K562 (cell line): ENCODE measurements around the gene ATP10B. TPM values are rescaled to one million over a fixed set of nuclear protein-coding genes. Genes with fewer than 3 reads are reported as not detected.

Experiments
- ATAC-seq: fragments of 200-7000 bp; cut with Tn5 transposase; 3 replicates; pipeline ENCODE4 v1.9.1; 2020; ENCODE audit warnings: moderate library complexity
- BruUV-seq: library from RNA; stranded (reverse); fragments of 400-500 nt; replicated peaks from 2 replicates; lab custom pipeline; 2021; lab: Mats Ljungman, UMichigan
- CTCF ChIA-PET: fragments of 300-600 bp; formaldehyde crosslinking; extraction: SDS; loops from one replicate; lab custom pipeline; 2021; ENCODE audit warnings: low intra/inter-chr PET ratio; lab: Yijun Ruan, JAX
- POLR2A ChIA-PET: fragments of 300-600, 350-650 bp; sonication (Branson Sonifier 250); formaldehyde crosslinking; extraction: SDS; loops from one replicate; lab custom pipeline; 2021; ENCODE audit warnings: antibody characterized with exemption, inconsistent platforms; lab: Yijun Ruan, JAX
- DNase-seq, 4 experiments: peaks; one replicate each; pipeline versions ENCODE4 v3.0.0 to v3.0.0-alpha.2; 2011 to 2018; ENCODE audit warnings: low spot score in 3 of 4, mixed read lengths in 3 of 4; ENCODE audit errors: extremely low read depth in 1 of 4
- FAIRE-seq: peaks from 2 replicates; lab custom pipeline; 2011; peaks lifted over from hg19 to GRCh38; lab: Jason Lieb, UNC
- H2AFZ ChIP-seq: 2 replicates; pipeline ENCODE4 v1.6.0; 2011; ENCODE audit warnings: low read depth, low read length, control low read depth, inconsistent platforms
- H3K27ac ChIP-seq: fragments of 200-600 bp; 3 replicates; pipeline ENCODE4 v1.8.0; 2011; ENCODE audit warnings: low read depth, mild to moderate bottlenecking, control low read depth, inconsistent platforms, low read length, moderate library complexity, mixed read lengths; ENCODE audit errors: extremely low read depth
- H3K27me3 ChIP-seq, 2 experiments: fragments of 300-600 bp in 1 of 2; 2 replicates in 1 of 2; 3 replicates in 1 of 2; pipeline versions ENCODE4 v1.6.0 to v1.8.0; 2011; ENCODE audit warnings: inconsistent platforms in 2 of 2, low read length in 2 of 2, mild to moderate bottlenecking in 1 of 2, mixed read lengths in 1 of 2, moderate library complexity in 1 of 2; ENCODE audit not compliant: control insufficient read depth in 2 of 2, insufficient read depth in 2 of 2
- H3K36me3 ChIP-seq: fragments of 300-600 bp; 3 replicates; pipeline ENCODE4 v1.8.0; 2011; ENCODE audit warnings: mild to moderate bottlenecking, low read length, inconsistent platforms; ENCODE audit not compliant: control insufficient read depth, insufficient read depth
- H3K4me1 ChIP-seq, 2 experiments: fragments of 200-600 bp in 1 of 2; replicated peaks in 1 of 2; 2 replicates in 1 of 2; 3 replicates in 1 of 2; pipeline versions ENCODE4 v1.5.1 to v1.8.0; 2011; ENCODE audit warnings: inconsistent platforms in 2 of 2, low read length in 2 of 2, mild to moderate bottlenecking in 1 of 2, mixed read lengths in 1 of 2, moderate library complexity in 1 of 2; ENCODE audit not compliant: control insufficient read depth in 2 of 2, insufficient read depth in 2 of 2
- H3K4me2 ChIP-seq: 2 replicates; pipeline ENCODE4 v1.6.1; 2011; ENCODE audit warnings: low read length, control low read depth, inconsistent platforms, mixed read lengths; ENCODE audit not compliant: insufficient read depth
- H3K4me3 ChIP-seq: fragments of 200-600 bp; sonication (generic), shearing (Covaris generic); 2 replicates; pipeline ENCODE4 v1.5.1; 2016; ENCODE audit warnings: control low read depth, inconsistent platforms
- H3K79me2 ChIP-seq: fragments of 200-600 bp; 3 replicates; pipeline ENCODE4 v1.8.0; 2011; ENCODE audit warnings: low read length, inconsistent platforms; ENCODE audit not compliant: control insufficient read depth, insufficient read depth
- H3K9ac ChIP-seq, 2 experiments: 2 replicates each; pipeline versions ENCODE4 v1.6.0 to v1.6.1; 2011; ENCODE audit warnings: low read depth in 2 of 2, low read length in 2 of 2, control low read depth in 1 of 2, inconsistent platforms in 1 of 2, mild to moderate bottlenecking in 1 of 2, mixed read lengths in 1 of 2; ENCODE audit not compliant: insufficient read depth in 1 of 2
- H3K9me1 ChIP-seq: one replicate; pipeline ENCODE4 v1.6.0; 2011; ENCODE audit warnings: inconsistent platforms, mild to moderate bottlenecking, low read length, moderate library complexity; ENCODE audit not compliant: control insufficient read depth, insufficient read depth
- H3K9me3 ChIP-seq: replicated peaks from 2 replicates; pipeline ENCODE4 v1.5.1; 2011; ENCODE audit warnings: low read depth, low read length, inconsistent platforms; ENCODE audit not compliant: control insufficient read depth, insufficient read depth
- H4K20me1 ChIP-seq: replicated peaks from 2 replicates; pipeline ENCODE4 v1.6.1; 2011; ENCODE audit warnings: low read length, inconsistent platforms, mixed read lengths; ENCODE audit not compliant: control insufficient read depth, insufficient read depth
- BRF2 ChIP-seq: IDR thresholded peaks from 3 replicates; pipeline ENCODE4 v1.6.1; 2011; ENCODE audit warnings: borderline replicate concordance, mild to moderate bottlenecking; ENCODE audit not compliant: insufficient read length, insufficient read depth
- ILF3 ChIP-seq: fragments of 450-650 bp; IDR thresholded peaks from 2 replicates; pipeline ENCODE4 v1.6.1; 2018; ENCODE audit warnings: antibody characterized with exemption, mild to moderate bottlenecking, moderate library complexity, borderline replicate concordance
- MAFG ChIP-seq: fragments of 450-650 bp; conservative IDR thresholded peaks from 2 replicates; pipeline ENCODE4 v1.6.1; 2016; ENCODE audit warnings: missing genetic modification characterization, missing compliant biosample characterization
- RNF219 ChIP-seq: fragments of 250-450 bp; sonication (Bioruptor Pico); IDR thresholded peaks from 2 replicates; pipeline ENCODE4 v1.5.0; 2022; ENCODE audit warnings: mild to moderate bottlenecking
- ZNF224 ChIP-seq: sonication (generic); formaldehyde crosslinking; IDR thresholded peaks from 2 replicates; pipeline ENCODE4 v1.8.0; 2022; ENCODE audit warnings: mild to moderate bottlenecking, missing genetic modification reagents
- ZNF316 ChIP-seq: fragments of 450-650 bp; IDR thresholded peaks from 2 replicates; pipeline ENCODE4 v1.6.1; 2016
- ZNF695 ChIP-seq: fragments of 450-650 bp; formaldehyde crosslinking; IDR thresholded peaks from 2 replicates; pipeline ENCODE4 v1.4.0; 2020; ENCODE audit warnings: mild to moderate bottlenecking, moderate library complexity
- ZNF764 ChIP-seq: fragments of 250-450 bp; sonication (Bioruptor Pico); IDR thresholded peaks from 2 replicates; pipeline ENCODE4 v1.4.0; 2020; ENCODE audit warnings: low read depth, mild to moderate bottlenecking, moderate library complexity
- WGBS: fragments of 100-300 bp; shearing (Covaris generic); methylation state at CpG from one replicate; pipeline ENCODE4 v1.1.6; 2016; ENCODE audit warnings: low coverage, mixed read lengths; ENCODE audit not compliant: insufficient coverage; ENCODE audit errors: missing lambda C conversion rate; 5-methylcytosine and 5-hydroxymethylcytosine counted together
- in situ Hi-C: fragments of 300-500 bp; cut with MboI; formaldehyde crosslinking; loops from 4 replicates; pipeline ENCODE4 v1.15.0; 2018; ENCODE audit warnings: inconsistent platforms, mixed read lengths
- intact Hi-C: fragments of 100-400 bp; cut with micrococcal nuclease; formaldehyde crosslinking; loops from 2 replicates; pipeline ENCODE4 v1.14.2; 2022
- polyA plus RNA-seq, 8 experiments: library from polyadenylated mRNA; depleted of rRNA in 4 of 8; stranded (reverse) in 5 of 8; unstranded in 3 of 8; fragments of >200 nt; fragmentation: Nextera tagmentation in 2 of 8; fragmentation: Illumina TruSeq in 1 of 8; extraction: Ambion mirVana in 2 of 8; extraction: Trizol in 1 of 8; gene quantifications; 2 replicates each; pipeline versions ENCODE4 v1.2.1 to v1.2.3, GENCODE V29; 2011 to 2014; ENCODE audit warnings: inconsistent platforms in 1 of 8, missing spikeins in 1 of 8
- total RNA-seq, 7 experiments: library from RNA; depleted of rRNA in 6 of 7; stranded (reverse); fragments of >200 nt in 6 of 7; fragmentation: Illumina TruSeq in 2 of 7; extraction: Trizol in 2 of 7; gene quantifications; 2 replicates each; pipeline versions ENCODE4 v1.2.1 to v1.2.3, GENCODE V29; 2011 to 2021; ENCODE audit warnings: low replicate concordance in 1 of 7
- TF ChIP-seq, protein P1 (sequence below): fragments of 450-650 bp; formaldehyde crosslinking; IDR thresholded peaks from 2 replicates; pipeline ENCODE4 v1.4.0; 2020; ENCODE audit warnings: mild to moderate bottlenecking, moderate library complexity

Gene ATP10B
- total and polyA plus RNA-seq, 9 of the 15 experiments (the other 6 are each of a cell fraction or from before 2014, with no cell fraction given), result 0.04 TPM; not detected in 8

- TF ChIP-seq RNF219 (CRISPR knock-in tag) (no peak), ZNF316 (peak; percentile 79), MAFG (tag) (peak; percentile 62)
These were observed 81.3 kb downstream of the ATP10B start (continued) for GRCh38 chr5:160770718-160771117.

- no peak for ATAC-seq
- H3K9me1 ChIP-seq, result no peaks in the 10 kb centered on the region
- no peaks in the 10 kb centered on the region for H4K20me1 ChIP-seq
- BruUV-seq, result no TSS peak
- TF ChIP-seq ZNF224 (CRISPR knock-in tag) (no peak), ILF3 (no peak), ZNF695 (CRISPR knock-in tag) (no peak), ZNF764 (CRISPR knock-in tag) (no peak), BRF2 (no peak)
- TF ChIP-seq, protein P1, sequence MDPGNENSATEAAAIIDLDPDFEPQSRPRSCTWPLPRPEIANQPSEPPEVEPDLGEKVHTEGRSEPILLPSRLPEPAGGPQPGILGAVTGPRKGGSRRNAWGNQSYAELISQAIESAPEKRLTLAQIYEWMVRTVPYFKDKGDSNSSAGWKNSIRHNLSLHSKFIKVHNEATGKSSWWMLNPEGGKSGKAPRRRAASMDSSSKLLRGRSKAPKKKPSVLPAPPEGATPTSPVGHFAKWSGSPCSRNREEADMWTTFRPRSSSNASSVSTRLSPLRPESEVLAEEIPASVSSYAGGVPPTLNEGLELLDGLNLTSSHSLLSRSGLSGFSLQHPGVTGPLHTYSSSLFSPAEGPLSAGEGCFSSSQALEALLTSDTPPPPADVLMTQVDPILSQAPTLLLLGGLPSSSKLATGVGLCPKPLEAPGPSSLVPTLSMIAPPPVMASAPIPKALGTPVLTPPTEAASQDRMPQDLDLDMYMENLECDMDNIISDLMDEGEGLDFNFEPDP (CRISPR knock-in tag), result no peak
- H3K9ac ChIP-seq, result no peak overlapping the region
- no peaks in the 10 kb centered on the region for H3K4me1 ChIP-seq
- intact Hi-C loops, result no loop called here
- POLR2A ChIA-PET, result no interaction called here
- no peak overlapping the region for H3K27ac ChIP-seq
- H3K9me3 ChIP-seq, result no peaks in the 10 kb centered on the region
- CTCF ChIA-PET, result no interaction called here
- no peak overlapping the region for H3K4me3 ChIP-seq
- 0% methylated on average over 4 of the region's 4 CpGs for WGBS
- no peaks in the 10 kb centered on the region for H3K36me3 ChIP-seq
- no peaks in the 10 kb centered on the region for H3K27me3 ChIP-seq
- FAIRE-seq, result no peak
- in situ Hi-C loops, result no loop called here
- H3K4me2 ChIP-seq, result no peak overlapping the region
- no peak for DNase-seq
- H3K79me2 ChIP-seq, result no peaks in the 10 kb centered on the region
- no peak overlapping the region for H2AFZ ChIP-seq
These were observed 82.7 kb downstream of the ATP10B start for GRCh38 chr5:160769301-160769700.
